GM19238 (cell line): ENCODE measurements around the gene CTRL.

Experiments used
- DNase-seq: peaks from one replicate; pipeline ENCODE4 v3.0.0; 2011; ENCODE audit warnings: low spot score; ENCODE audit not compliant: insufficient read length

Gene CTRL

GRCh38 chr16:67963292-67963661 is 31.6 kb upstream of the CTRL start:
- DNase-seq, result no peak

- DNase-seq, result no peak
Observed at GRCh38 chr16:67962135-67962534, 30.5 kb upstream of the CTRL start.

GRCh38 chr16:67961551-67961957 is 29.9 kb upstream of the CTRL start:
- DNase-seq, result no peak

GRCh38 chr16:67959536-67960329 is 28.1 kb upstream of the CTRL start:
- DNase-seq, result no peak

- no peak for DNase-seq
Observed at GRCh38 chr16:67957622-67958021, 26.0 kb upstream of the CTRL start.

- DNase-seq, result no peak
Observed at GRCh38 chr16:67954421-67955196, 22.9 kb upstream of the CTRL start.

- DNase-seq, result no peak
Observed at GRCh38 chr16:67953641-67954375, 22.1 kb upstream of the CTRL start.

- DNase-seq, result no peak
Observed at GRCh38 chr16:67951485-67951884, 19.8 kb upstream of the CTRL start.

- no peak for DNase-seq
Observed at GRCh38 chr16:67950335-67950843, 18.7 kb upstream of the CTRL start.

GRCh38 chr16:67949645-67950044 is 18.0 kb upstream of the CTRL start:
- no peak for DNase-seq

GRCh38 chr16:67948015-67948414 is 16.4 kb upstream of the CTRL start:
- DNase-seq, result no peak

GRCh38 chr16:67946966-67947558 is 15.4 kb upstream of the CTRL start:
- no peak for DNase-seq

- no peak for DNase-seq
Observed at GRCh38 chr16:67946128-67946569, 14.5 kb upstream of the CTRL start.

- DNase-seq, result no peak
Observed at GRCh38 chr16:67945392-67945933, 13.8 kb upstream of the CTRL start.

GRCh38 chr16:67944690-67945391 is 13.2 kb upstream of the CTRL start:
- DNase-seq, result no peak

- DNase-seq, result no peak
Observed at GRCh38 chr16:67943619-67944504, 12.2 kb upstream of the CTRL start, which contains the start of gene LCAT. TSS of gene LCAT (minus strand) at chr16:67944120. CDS start at chr16:67944101, 19 bp downstream.

- no peak for DNase-seq
Observed at GRCh38 chr16:67943256-67943618, 11.6 kb upstream of the CTRL start.

GRCh38 chr16:67942510-67943255 is 11.0 kb upstream of the CTRL start:
- DNase-seq, result no peak

GRCh38 chr16:67942200-67942509 is 10.5 kb upstream of the CTRL start:
- peak; percentile 54 for DNase-seq
